HG03571 (cell line): ENCODE measurements around the gene MSLN.
"Not testable (repeated sequence)": the region's sequence is repeated elsewhere in the genome, so short reads cannot be mapped to it uniquely, and the experiment has no call there.

Experiments
- ATAC-seq: cut with Tn5 transposase; IDR thresholded peaks from one replicate; pipeline ENCODE4 v1.9.1; 2021; ENCODE audit not compliant: unreplicated experiment

The MSLN gene

GRCh38 chr16:760545-761343 lies at the start of gene MSLN:
Gene MSLN (plus strand): TSS chr16:760734. CDS start chr16:762681, 1,947 bp downstream.
- ATAC-seq = no peak

- no peak for ATAC-seq
Observed at GRCh38 chr16:711084-711483, 49.5 kb upstream of the MSLN start.

GRCh38 chr16:711548-712320 lies 48.8 kb upstream of the MSLN start:
- ATAC-seq = no peak

GRCh38 chr16:712740-713250 lies 47.7 kb upstream of the MSLN start:
- not testable (repeated sequence) for ATAC-seq

- ATAC-seq = no peak
Observed at GRCh38 chr16:714079-714478, 46.5 kb upstream of the MSLN start.

GRCh38 chr16:714558-715476 lies 45.7 kb upstream of the MSLN start, which contains the start of gene METRN:
Gene METRN (plus strand): TSS chr16:715118. CDS start chr16:715290, 172 bp downstream.
- ATAC-seq = peak; percentile 68

GRCh38 chr16:715477-716199 lies 44.9 kb upstream of the MSLN start:
- no peak for ATAC-seq

- no peak for ATAC-seq
Observed at GRCh38 chr16:716200-716568, 44.4 kb upstream of the MSLN start.

- no peak for ATAC-seq
Observed at GRCh38 chr16:716768-717325, 43.7 kb upstream of the MSLN start.

GRCh38 chr16:717450-718245 lies 42.9 kb upstream of the MSLN start:
- no peak for ATAC-seq

- ATAC-seq = no peak
Observed at GRCh38 chr16:718389-718788, 42.1 kb upstream of the MSLN start.

- ATAC-seq = no peak
Observed at GRCh38 chr16:718922-719321, 41.6 kb upstream of the MSLN start.

- ATAC-seq = no peak
Observed at GRCh38 chr16:719815-720446, 40.6 kb upstream of the MSLN start.

GRCh38 chr16:720447-720989 lies 40.0 kb upstream of the MSLN start:
- ATAC-seq = peak; percentile 9

- ATAC-seq = peak; percentile 58
Observed at GRCh38 chr16:720990-721764, 39.4 kb upstream of the MSLN start, which contains the start of gene ANTKMT. Gene ANTKMT (plus strand): TSS chr16:721146. CDS start chr16:721275, 129 bp downstream.

GRCh38 chr16:721765-722540 lies 38.6 kb upstream of the MSLN start:
- no peak for ATAC-seq
